ENCODE measurements around the gene AQP7. TPM values are rescaled to one million over a fixed set of nuclear protein-coding genes. Genes with fewer than 3 reads are reported as not detected.
"Not testable (repeated sequence)": the region's sequence is repeated elsewhere in the genome, so short reads cannot be mapped to it uniquely, and the experiment has no call there.

AQP7 gene
- total RNA-seq, 1 donor from 2014 or later = 3.7 TPM

DNA sequence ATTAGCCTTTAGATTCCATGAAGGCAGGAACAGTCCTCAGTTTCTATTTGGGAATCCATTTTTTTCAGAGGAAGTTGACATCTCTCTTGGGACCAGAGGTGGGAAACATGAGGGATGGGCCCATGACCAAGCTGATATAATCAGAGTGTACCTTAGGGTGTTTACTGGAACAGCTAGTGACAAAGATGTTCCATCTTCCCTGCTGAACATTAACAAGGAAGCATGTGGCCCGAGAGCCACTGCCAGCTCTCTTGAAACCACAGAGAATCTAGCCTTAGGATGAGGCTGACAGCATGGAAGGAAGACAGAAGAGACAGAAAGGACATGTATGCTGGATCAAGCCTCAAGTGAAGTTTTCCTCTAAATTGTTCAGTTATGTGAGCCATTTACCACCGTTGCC lies 29.1 kb upstream of the AQP7 start:
- Histone ChIP-seq H3K4me1 (no peaks in the 10 kb centered on the region), H3K27ac (no peak overlapping the region), H3K27me3 (ENCODE audit: low read depth) (no peaks in the 10 kb centered on the region), H3K36me3 (no peaks in the 10 kb centered on the region), H3K9me3 (no peaks in the 10 kb centered on the region), H3K4me3 (no peak overlapping the region)
- ATAC-seq = no peak
- DNase-seq = no peak
- TF ChIP-seq, protein P1, sequence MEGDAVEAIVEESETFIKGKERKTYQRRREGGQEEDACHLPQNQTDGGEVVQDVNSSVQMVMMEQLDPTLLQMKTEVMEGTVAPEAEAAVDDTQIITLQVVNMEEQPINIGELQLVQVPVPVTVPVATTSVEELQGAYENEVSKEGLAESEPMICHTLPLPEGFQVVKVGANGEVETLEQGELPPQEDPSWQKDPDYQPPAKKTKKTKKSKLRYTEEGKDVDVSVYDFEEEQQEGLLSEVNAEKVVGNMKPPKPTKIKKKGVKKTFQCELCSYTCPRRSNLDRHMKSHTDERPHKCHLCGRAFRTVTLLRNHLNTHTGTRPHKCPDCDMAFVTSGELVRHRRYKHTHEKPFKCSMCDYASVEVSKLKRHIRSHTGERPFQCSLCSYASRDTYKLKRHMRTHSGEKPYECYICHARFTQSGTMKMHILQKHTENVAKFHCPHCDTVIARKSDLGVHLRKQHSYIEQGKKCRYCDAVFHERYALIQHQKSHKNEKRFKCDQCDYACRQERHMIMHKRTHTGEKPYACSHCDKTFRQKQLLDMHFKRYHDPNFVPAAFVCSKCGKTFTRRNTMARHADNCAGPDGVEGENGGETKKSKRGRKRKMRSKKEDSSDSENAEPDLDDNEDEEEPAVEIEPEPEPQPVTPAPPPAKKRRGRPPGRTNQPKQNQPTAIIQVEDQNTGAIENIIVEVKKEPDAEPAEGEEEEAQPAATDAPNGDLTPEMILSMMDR (IDR thresholded peaks at IDR 0.05) = no peak
- intact Hi-C loops (cut with DNase I) = no loop called here

DNA sequence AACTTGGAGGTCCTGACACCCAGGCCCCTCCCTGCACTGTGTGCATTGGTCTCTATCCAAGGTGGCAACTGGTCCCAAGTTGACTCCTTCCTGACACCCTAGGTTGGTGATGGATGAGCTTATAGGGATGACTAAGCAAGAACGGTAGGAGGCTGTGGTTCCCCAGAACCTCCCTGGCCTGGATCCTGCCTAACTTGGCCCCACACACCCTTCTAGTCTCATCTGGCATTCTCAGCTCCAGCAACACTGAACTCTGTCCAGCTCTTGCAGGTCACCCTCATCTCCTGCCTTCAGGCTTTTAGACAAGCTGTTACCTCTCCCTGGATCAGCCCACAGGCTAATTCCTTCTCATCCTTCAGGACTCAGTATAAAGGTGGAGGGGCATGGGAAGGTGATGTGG lies 28.6 kb upstream of the AQP7 start:
- ATAC-seq = peak in 1 of 2 donors; percentile 11
- Histone ChIP-seq H3K27me3 (ENCODE audit: low read depth) (no peaks in the 10 kb centered on the region), H3K4me1 (no peaks in the 10 kb centered on the region), H3K4me3 (no peak overlapping the region), H3K9me3 (no peaks in the 10 kb centered on the region), H3K27ac (no peak overlapping the region), H3K36me3 (no peaks in the 10 kb centered on the region)
- intact Hi-C loops (cut with DNase I) = no loop called here
- no peak for DNase-seq
- TF ChIP-seq, protein P1 (IDR thresholded peaks at IDR 0.05) = no peak

DNA sequence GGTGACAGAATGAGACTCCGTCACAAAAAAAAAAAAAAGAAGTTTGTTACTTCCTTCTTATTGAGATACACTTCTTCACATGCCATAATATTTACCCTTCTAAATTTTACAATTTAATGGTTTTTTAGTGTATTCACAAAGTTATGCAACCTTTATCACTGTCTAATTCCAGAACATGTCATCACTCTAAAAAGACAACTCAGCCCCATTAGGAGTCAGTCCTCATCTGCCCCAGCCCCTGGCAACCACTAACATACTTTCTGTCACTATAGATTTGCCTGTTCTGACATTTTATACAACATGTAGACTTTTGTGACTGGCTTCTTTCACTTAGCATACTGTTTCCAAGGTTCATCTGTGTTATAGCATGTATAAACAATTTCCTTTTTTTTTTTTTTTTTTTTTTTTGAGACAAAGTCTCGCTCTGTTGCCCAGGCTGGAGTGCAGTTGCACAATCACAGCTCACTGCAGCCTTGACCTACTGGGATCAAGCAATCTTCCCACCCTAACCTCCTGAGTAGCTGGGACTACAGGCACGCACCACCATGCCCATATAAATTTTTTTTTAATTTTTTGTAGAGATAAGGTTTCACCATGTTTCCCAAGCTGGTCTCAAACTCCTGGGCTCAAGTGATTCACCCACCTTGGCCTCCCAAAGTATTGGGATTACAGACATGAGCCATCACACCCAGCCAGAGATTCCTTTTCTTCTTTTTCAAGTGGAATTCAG lies 27.1 kb upstream of the AQP7 start:
- H3K4me3 ChIP-seq = no peak overlapping the region
- no peak for DNase-seq
- no peak overlapping the region for H3K27ac ChIP-seq
- no peaks in the 10 kb centered on the region for H3K4me1 ChIP-seq
- H3K27me3 ChIP-seq (ENCODE audit: low read depth) = no peaks in the 10 kb centered on the region
- TF ChIP-seq, protein P1 (IDR thresholded peaks at IDR 0.05) = no peak
- no peaks in the 10 kb centered on the region for H3K9me3 ChIP-seq
- H3K36me3 ChIP-seq = no peaks in the 10 kb centered on the region
- no peak for ATAC-seq
- intact Hi-C loops (cut with DNase I) = no loop called here

DNA sequence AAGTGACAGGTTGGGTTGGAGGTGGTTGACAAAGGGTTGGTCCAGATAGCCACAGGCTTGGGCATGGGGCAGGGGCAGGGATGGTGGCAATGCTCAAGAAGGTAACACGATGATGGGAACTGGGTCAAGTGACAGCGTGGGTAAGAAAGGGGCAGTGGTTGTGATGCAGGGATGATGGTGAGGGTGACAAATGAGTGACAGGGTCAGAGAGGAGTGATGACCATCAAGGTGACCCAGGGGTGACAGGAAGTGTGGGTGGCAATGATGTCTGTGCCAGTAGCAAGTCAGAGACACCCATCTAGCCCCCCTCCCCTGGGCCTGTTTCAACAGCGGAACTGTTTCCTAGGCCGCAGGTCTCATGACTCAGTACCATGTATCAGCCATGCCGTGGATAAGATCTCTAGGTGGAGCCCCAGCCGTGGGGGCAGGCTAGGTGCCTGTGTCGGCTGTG lies 24.5 kb upstream of the AQP7 start:
- TF ChIP-seq, protein P1 (IDR thresholded peaks at IDR 0.05) = no peak
- intact Hi-C loops (cut with DNase I) = no loop called here
- Histone ChIP-seq H3K9me3 (no peaks in the 10 kb centered on the region), H3K27me3 (ENCODE audit: low read depth) (no peaks in the 10 kb centered on the region), H3K27ac (no peak overlapping the region), H3K4me3 (no peak overlapping the region), H3K4me1 (no peaks in the 10 kb centered on the region), H3K36me3 (no peaks in the 10 kb centered on the region)
- DNase-seq (no peak), ATAC-seq (peak in 1 of 2 donors; percentile 60)

DNA sequence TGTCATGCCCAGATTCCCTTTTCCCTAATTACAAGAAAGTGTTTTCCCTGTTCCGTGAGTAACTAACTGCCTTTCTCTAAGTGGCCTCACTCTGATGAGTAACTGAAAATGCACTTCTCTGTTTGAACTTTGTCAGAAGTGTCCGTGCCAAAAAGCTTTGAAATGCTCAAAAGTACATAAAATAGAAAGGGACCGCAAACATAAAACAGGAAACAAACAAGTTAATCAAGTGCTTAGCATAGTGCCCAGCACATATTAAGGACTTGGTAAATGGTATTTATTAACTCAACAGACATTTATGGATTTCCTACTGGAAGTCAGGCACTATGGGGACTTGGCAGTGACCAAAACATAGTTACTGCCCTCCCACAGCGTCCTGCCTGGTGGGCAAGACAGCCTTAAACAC lies 22.8 kb upstream of the AQP7 start:
- Histone ChIP-seq H3K4me3 (no peak overlapping the region), H3K9me3 (no peaks in the 10 kb centered on the region), H3K27ac (peak overlapping the region; percentile 54), H3K27me3 (ENCODE audit: low read depth) (no peaks in the 10 kb centered on the region), H3K36me3 (no peaks in the 10 kb centered on the region), H3K4me1 (no peaks in the 10 kb centered on the region)
- intact Hi-C loops (cut with DNase I) = no loop called here
- TF ChIP-seq, protein P1 (IDR thresholded peaks at IDR 0.05) = no peak
- no peak for DNase-seq
- peak; percentile 88 to 93 for ATAC-seq

DNA sequence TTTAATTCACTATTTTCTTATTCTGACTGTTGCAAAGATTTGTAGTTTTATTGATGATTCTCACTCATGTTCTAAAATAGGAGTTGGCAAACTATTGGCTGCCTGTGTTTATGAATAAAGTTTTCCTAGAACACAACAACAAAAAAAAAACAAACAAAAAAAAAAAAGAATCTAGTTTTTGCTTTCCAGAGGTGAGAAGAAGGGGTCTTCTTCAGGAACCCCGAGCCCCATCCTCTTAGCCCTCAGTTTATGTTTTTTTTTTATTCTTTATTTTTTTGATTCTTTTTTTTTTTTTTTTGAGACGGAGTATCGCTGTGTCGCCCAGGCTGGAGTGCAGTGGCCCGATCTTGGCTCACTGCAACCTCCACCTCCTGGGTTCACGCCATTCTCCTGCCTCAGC lies 22.1 kb upstream of the AQP7 start:
- H3K4me1 ChIP-seq; H3K36me3 ChIP-seq; DNase-seq; H3K4me3 ChIP-seq; H3K9me3 ChIP-seq; H3K27ac ChIP-seq; intact Hi-C loops (cut with DNase I); ATAC-seq; H3K27me3 ChIP-seq (ENCODE audit: low read depth): not testable (repeated sequence)

DNA sequence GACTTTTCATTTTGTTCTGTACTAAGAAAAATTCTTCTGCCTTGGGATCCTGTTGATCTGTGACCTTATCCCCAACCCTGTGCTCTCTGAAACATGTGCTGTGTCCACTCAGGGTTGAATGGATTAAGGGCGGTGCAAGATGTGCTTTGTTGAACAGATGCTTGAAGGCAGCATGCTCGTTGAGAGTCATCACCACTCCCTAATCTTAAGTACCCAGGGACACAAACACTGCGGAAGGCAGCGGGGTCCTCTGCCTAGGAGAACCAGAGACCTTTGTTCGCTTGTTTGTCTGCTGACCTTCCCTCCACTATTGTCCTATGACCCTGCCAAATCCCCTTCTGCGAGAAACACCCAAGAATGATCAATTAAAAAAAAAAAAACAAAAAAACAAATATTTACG lies 21.7 kb upstream of the AQP7 start:
- ATAC-seq = peak in 1 of 2 donors; percentile 23
- H3K36me3 ChIP-seq; intact Hi-C loops (cut with DNase I); H3K4me3 ChIP-seq; DNase-seq; H3K9me3 ChIP-seq; H3K27me3 ChIP-seq (ENCODE audit: low read depth); H3K27ac ChIP-seq; H3K4me1 ChIP-seq: not testable (repeated sequence)
